Testis (tissue), 3 donors: ENCODE data around the gene RGS7. TPM values are rescaled to one million over a fixed set of nuclear protein-coding genes. Genes with fewer than 3 reads are reported as not detected.
"Not testable (repeated sequence)": the region's sequence is repeated elsewhere in the genome, so short reads cannot be mapped to it uniquely, and the experiment has no call there.

Experiments
- DNase-seq: peaks from one replicate; pipeline ENCODE4 v3.0.0-alpha.2; 2019
- H3K27ac ChIP-seq, 2 donors: fragments of 200-600 bp; sonication (generic); one replicate each; pipeline ENCODE4 v1.5.1; 2019
- H3K27me3 ChIP-seq: fragments of 200-600 bp; sonication (generic); one replicate; pipeline ENCODE4 v1.5.1; 2019
- H3K36me3 ChIP-seq: fragments of 200-600 bp; sonication (generic); one replicate; pipeline ENCODE4 v1.5.1; 2017; ENCODE audit warnings: low read depth; ENCODE audit errors: missing control alignments
- H3K4me1 ChIP-seq: fragments of 200-600 bp; sonication (generic); one replicate; pipeline ENCODE4 v1.5.1; 2019
- H3K4me3 ChIP-seq, 2 donors: fragments of 200-600 bp; sonication (generic); one replicate each; pipeline ENCODE4 v1.5.1; 2017 to 2019
- H3K9me3 ChIP-seq: fragments of 200-600 bp; sonication (generic); one replicate; pipeline ENCODE4 v1.5.1; 2017
- POLR2A ChIP-seq: fragments of 450-650 bp; IDR thresholded peaks from one replicate; pipeline ENCODE4 v1.6.1; 2017; ENCODE audit warnings: antibody characterized with exemption, mild to moderate bottlenecking, moderate library complexity
- WGBS, 2 donors: methylation state at CpG; one replicate each; pipeline ENCODE4 v1.1.5; 2018; 5-methylcytosine and 5-hydroxymethylcytosine counted together
- intact Hi-C: fragments of 100-400 bp; cut with DNase I; formaldehyde crosslinking; loops from one replicate; pipeline ENCODE4 v1.15.1; 2023; ENCODE audit warnings: low total_unique reads
- polyA plus RNA-seq: library from polyadenylated mRNA; stranded (reverse); fragments of 350-450 nt; fragmentation: Illumina TruSeq; extraction: RNeasy Lipid Tissue Mini Kit (QIAGEN cat#74804); gene quantifications from one replicate; pipeline ENCODE4 v1.2.3, GENCODE V29; 2014; ENCODE audit warnings: low read depth, low replicate concordance; ENCODE audit not compliant: insufficient read depth
- total RNA-seq, 2 donors: library from RNA; depleted of rRNA; stranded (reverse); fragments of >200 nt; gene quantifications; one replicate each; pipeline ENCODE4 v1.2.3, GENCODE V29; 2016
- TF ChIP-seq, protein P1 (sequence below), 3 experiments: fragments of 450-650 bp in 2 of 3; fragments of 200-600 bp in 1 of 3; sonication (generic) in 1 of 3; IDR thresholded peaks; one replicate each; pipeline ENCODE4 v1.5.1; 2016 to 2019; ENCODE audit warnings: antibody characterized with exemption in 3 of 3, mild to moderate bottlenecking in 2 of 3, moderate library complexity in 1 of 3

The RGS7 gene
- total and polyA plus RNA-seq, 3 donors from 2014 or later = 5.0 to 6.6 (median 5.4) TPM

DNA sequence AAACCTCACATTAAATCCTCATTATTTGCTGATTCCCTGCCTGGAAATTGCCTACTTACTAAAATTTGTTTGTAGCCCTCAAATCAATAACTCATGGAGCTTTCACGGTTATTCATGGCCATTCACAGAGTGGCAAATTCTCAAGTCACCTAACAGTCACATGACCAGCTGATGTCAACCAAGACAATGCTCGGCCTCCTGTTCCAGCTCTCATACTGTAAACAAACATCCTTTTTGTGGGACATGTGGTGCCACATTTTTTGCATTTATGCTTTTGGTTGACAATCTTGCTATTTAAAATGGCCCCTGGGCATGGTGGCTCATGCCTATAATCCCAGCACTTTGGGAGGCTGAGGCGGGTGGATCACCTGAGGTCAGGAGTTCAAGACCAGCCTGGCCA lies 473.5 kb downstream of the RGS7 start:
- WGBS, 2 donors = 87 to 97% methylated on average over 3 of the region's 3 CpGs
- Histone ChIP-seq H3K27me3 (no peaks in the 10 kb centered on the region), H3K9me3 (no peaks in the 10 kb centered on the region), H3K4me3 (no peak overlapping the region), H3K36me3 (no peaks in the 10 kb centered on the region), H3K4me1 (no peaks in the 10 kb centered on the region), H3K27ac (no peak overlapping the region)
- TF ChIP-seq POLR2A = no peak
- DNase-seq = no peak
- intact Hi-C loops = no loop called here

DNA sequence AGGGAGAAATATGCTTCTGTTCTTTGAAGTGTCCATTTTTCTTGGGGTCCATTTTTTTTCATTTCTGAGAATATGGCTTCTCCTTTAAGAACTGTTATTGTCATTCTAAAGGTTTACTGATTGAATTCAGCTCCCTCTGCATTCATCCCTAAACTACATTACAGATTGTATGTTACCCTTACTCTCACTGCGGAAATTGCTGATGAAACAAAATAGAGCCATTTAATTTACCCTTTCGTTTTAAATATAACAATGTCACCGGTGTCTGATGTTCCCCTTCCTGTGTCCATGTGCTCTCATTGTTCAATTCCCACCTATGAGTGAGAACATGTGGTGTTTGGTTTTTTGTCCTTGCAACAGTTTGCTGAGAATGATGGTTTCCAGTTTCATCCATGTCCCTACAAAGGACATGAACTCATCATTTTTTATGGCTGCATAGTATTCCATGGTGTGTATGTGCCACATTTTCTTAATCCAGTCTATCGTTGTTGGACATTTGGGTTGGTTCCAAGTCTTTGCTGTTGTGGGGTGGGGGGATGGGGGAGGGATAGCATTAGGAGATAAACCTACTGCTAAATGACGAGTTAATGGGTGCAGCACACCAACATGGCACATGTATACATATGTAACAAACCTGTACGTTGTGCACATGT lies 474.2 kb downstream of the RGS7 start:
- H3K4me3 ChIP-seq, H3K27me3 ChIP-seq, H3K36me3 ChIP-seq, H3K27ac ChIP-seq, H3K9me3 ChIP-seq, DNase-seq, H3K4me1 ChIP-seq, intact Hi-C loops: not testable (repeated sequence)
- WGBS, 2 donors = 89 to 92% methylated on average over 6 of the region's 6 CpGs

DNA sequence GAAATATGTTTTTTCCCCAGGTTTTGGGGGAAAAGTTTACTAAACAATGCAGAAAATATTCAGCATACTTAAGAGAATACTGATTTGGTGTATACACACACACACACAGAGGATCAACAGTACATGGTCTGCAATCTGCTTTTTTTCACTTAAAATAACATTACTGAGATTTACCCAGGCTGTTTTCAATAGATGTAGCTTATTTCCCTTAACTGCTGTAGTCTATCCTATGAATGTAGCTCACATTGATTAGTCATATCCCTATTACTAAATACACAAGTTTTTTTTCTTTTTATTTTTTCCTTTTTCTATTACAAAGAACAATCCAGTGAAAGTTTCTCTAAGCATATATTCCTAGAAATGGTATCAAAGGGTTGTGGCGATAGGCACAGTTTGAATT lies 478.4 kb downstream of the RGS7 start:
- TF ChIP-seq POLR2A = no peak
- TF ChIP-seq, protein P1, sequence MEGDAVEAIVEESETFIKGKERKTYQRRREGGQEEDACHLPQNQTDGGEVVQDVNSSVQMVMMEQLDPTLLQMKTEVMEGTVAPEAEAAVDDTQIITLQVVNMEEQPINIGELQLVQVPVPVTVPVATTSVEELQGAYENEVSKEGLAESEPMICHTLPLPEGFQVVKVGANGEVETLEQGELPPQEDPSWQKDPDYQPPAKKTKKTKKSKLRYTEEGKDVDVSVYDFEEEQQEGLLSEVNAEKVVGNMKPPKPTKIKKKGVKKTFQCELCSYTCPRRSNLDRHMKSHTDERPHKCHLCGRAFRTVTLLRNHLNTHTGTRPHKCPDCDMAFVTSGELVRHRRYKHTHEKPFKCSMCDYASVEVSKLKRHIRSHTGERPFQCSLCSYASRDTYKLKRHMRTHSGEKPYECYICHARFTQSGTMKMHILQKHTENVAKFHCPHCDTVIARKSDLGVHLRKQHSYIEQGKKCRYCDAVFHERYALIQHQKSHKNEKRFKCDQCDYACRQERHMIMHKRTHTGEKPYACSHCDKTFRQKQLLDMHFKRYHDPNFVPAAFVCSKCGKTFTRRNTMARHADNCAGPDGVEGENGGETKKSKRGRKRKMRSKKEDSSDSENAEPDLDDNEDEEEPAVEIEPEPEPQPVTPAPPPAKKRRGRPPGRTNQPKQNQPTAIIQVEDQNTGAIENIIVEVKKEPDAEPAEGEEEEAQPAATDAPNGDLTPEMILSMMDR (IDR thresholded peaks at IDR 0.05) = no peak
- H3K27me3 ChIP-seq = no peaks in the 10 kb centered on the region
- no peaks in the 10 kb centered on the region for H3K36me3 ChIP-seq
- no peak overlapping the region for H3K4me3 ChIP-seq
- H3K9me3 ChIP-seq = no peaks in the 10 kb centered on the region
- DNase-seq = no peak
- WGBS, 2 donors = 90 to 97% methylated on average over 1 of the region's 1 CpG
- intact Hi-C loops = no loop called here
- H3K4me1 ChIP-seq = no peaks in the 10 kb centered on the region
- no peak overlapping the region for H3K27ac ChIP-seq

DNA sequence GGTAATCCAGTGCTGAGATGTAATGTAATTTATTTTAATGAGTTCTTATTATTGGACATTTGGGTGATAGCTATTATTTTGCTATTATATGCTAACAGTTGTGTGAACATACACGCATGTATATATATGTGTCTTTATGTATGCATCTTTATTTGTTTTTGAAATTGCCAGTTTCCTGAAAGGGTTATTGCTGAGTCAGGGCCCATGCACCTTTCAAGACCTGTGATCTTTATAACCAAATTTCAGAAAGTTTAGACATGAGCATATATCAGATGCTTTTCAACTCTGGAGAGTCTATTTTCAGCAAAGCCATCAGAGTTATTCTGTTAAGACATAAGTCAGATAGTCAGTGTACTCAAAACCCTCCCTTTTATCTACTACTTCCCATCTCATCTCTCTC lies 479.4 kb downstream of the RGS7 start:
- 95 to 97% methylated on average over 1 of the region's 1 CpG for WGBS, 2 donors
- Histone ChIP-seq H3K9me3 (no peaks in the 10 kb centered on the region), H3K4me1 (no peaks in the 10 kb centered on the region), H3K27ac (no peak overlapping the region), H3K36me3 (no peaks in the 10 kb centered on the region), H3K27me3 (no peaks in the 10 kb centered on the region), H3K4me3 (no peak overlapping the region)
- intact Hi-C loops = no loop called here
- no peak for DNase-seq
- no peak for TF ChIP-seq POLR2A
- TF ChIP-seq, protein P1 (IDR thresholded peaks at IDR 0.05) = no peak

DNA sequence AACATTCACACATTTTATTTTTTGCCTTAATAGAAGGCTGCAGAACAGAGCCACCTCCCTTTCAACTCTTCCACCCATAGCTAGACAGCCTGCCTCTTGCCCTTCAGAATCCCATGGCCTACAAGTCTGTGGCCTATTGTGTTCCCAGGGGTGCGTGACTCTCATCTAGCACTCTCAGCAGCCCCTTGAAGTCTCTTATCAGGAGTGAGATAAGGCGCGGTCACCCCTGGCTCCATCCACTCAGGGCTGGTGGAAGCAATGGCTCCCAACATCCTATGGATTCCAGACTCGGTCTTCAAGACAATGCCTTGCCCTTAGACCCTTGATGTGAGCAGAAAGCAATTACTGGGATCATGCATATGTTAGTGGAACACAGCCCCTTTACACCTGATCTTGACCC lies 480.9 kb downstream of the RGS7 start:
- intact Hi-C loops = no loop called here
- Histone ChIP-seq H3K9me3 (no peaks in the 10 kb centered on the region), H3K4me1 (no peaks in the 10 kb centered on the region), H3K4me3 (no peak overlapping the region), H3K27ac (no peak overlapping the region), H3K36me3 (no peaks in the 10 kb centered on the region), H3K27me3 (no peaks in the 10 kb centered on the region)
- WGBS, 2 donors = 79 to 90% methylated on average over 4 of the region's 4 CpGs
- TF ChIP-seq, protein P1 (IDR thresholded peaks at IDR 0.05) = no peak
- no peak for TF ChIP-seq POLR2A
- DNase-seq = no peak

DNA sequence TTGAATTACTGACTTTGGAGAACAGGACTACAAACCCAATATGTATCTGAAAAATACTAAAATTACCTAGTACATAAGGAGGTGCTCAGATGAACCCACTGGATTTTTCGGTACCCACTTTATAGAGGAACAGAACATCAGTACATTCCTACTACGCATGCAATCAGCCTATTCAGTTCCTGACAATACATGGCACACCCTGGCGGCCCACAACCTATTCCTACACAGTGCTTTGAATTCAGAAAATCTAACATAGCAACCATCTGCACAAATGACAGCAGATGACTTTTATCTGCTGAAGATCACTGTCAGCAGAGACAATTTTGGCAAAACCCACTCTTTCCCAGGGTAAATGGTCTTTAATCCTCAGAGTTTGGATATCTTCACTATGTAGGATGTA lies 487.9 kb downstream of the RGS7 start:
- WGBS, 2 donors = 91 to 94% methylated on average over 3 of the region's 3 CpGs
- Histone ChIP-seq H3K4me3 (no peak overlapping the region), H3K4me1 (no peaks in the 10 kb centered on the region), H3K9me3 (no peaks in the 10 kb centered on the region), H3K27me3 (no peaks in the 10 kb centered on the region), H3K36me3 (no peaks in the 10 kb centered on the region), H3K27ac (no peak overlapping the region)
- intact Hi-C loops = no loop called here
- DNase-seq = no peak
- TF ChIP-seq, protein P1 (IDR thresholded peaks at IDR 0.05) = no peak
- no peak for TF ChIP-seq POLR2A
